Activated naive CD8-positive, alpha-beta T cell treated with anti-CD3 and anti-CD28 coated beads for 36 hours (primary cell): ENCODE data around the gene ABLIM2. TPM values are rescaled to one million over a fixed set of nuclear protein-coding genes. Genes with fewer than 3 reads are reported as not detected.
"Not testable (repeated sequence)": the region's sequence is repeated elsewhere in the genome, so short reads cannot be mapped to it uniquely, and the experiment has no call there.

Source experiments
- DNase-seq: peaks from one replicate; pipeline ENCODE4 v3.0.0; 2021
- H3K27ac Mint-ChIP-seq: one replicate; pipeline ENCODE4 v1.8.0; 2022; ENCODE audit warnings: mild to moderate bottlenecking, moderate library complexity, mixed read lengths
- H3K27me3 Mint-ChIP-seq: one replicate; pipeline ENCODE4 v1.8.0; 2022; ENCODE audit warnings: mild to moderate bottlenecking, mixed read lengths
- H3K36me3 Mint-ChIP-seq: one replicate; pipeline ENCODE4 v1.8.0; 2021; ENCODE audit warnings: mild to moderate bottlenecking, mixed read lengths
- H3K4me1 Mint-ChIP-seq: one replicate; pipeline ENCODE4 v1.8.0; 2021; ENCODE audit warnings: mixed read lengths
- H3K4me3 Mint-ChIP-seq: one replicate; pipeline ENCODE4 v1.8.0; 2022; ENCODE audit warnings: mild to moderate bottlenecking, moderate library complexity, mixed read lengths
- H3K9me3 Mint-ChIP-seq: one replicate; pipeline ENCODE4 v1.8.0; 2022; ENCODE audit warnings: mixed read lengths
- total RNA-seq, 2 experiments: library from RNA; stranded (reverse); gene quantifications; one replicate each; pipeline ENCODE4 v1.2.3, GENCODE V29; 2021

The ABLIM2 gene
- total RNA-seq, 2 experiments from 2014 or later = 0.41 to 0.62 TPM

- Mint-ChIP-seq H3K27me3 (peaks cover 14% of the 10 kb centered on the region), H3K4me1 (no peaks in the 10 kb centered on the region), H3K36me3 (no peaks in the 10 kb centered on the region), H3K27ac (no peak overlapping the region), H3K9me3 (no peaks in the 10 kb centered on the region), H3K4me3 (no peak overlapping the region)
- DNase-seq = no peak
Observed at GRCh38 chr4:8148159-8148558, 10.5 kb downstream of the ABLIM2 start.

GRCh38 chr4:8147231-8147970 lies 11.2 kb downstream of the ABLIM2 start:
- no peak for DNase-seq
- H3K27me3 Mint-ChIP-seq = peaks cover 14% of the 10 kb centered on the region
- H3K4me1 Mint-ChIP-seq = no peaks in the 10 kb centered on the region
- H3K36me3 Mint-ChIP-seq = no peaks in the 10 kb centered on the region
- H3K9me3 Mint-ChIP-seq = no peaks in the 10 kb centered on the region
- H3K27ac Mint-ChIP-seq = no peak overlapping the region
- H3K4me3 Mint-ChIP-seq = no peak overlapping the region

GRCh38 chr4:8146157-8146556 lies 12.5 kb downstream of the ABLIM2 start:
- Mint-ChIP-seq H3K4me3 (no peak overlapping the region), H3K9me3 (no peaks in the 10 kb centered on the region)

GRCh38 chr4:8144359-8144758 lies 14.3 kb downstream of the ABLIM2 start:
- Mint-ChIP-seq H3K27me3 (peaks cover 14% of the 10 kb centered on the region), H3K27ac (no peak overlapping the region), H3K9me3 (peaks cover 4% of the 10 kb centered on the region), H3K4me1 (no peaks in the 10 kb centered on the region), H3K4me3 (no peak overlapping the region), H3K36me3 (no peaks in the 10 kb centered on the region)
- no peak for DNase-seq

More at GRCh38 chr4:8146157-8146556, 12.5 kb downstream of the ABLIM2 start:
- peaks cover 14% of the 10 kb centered on the region for H3K27me3 Mint-ChIP-seq
- H3K4me1 Mint-ChIP-seq = no peaks in the 10 kb centered on the region
- H3K27ac Mint-ChIP-seq = no peak overlapping the region
- DNase-seq = no peak
- no peaks in the 10 kb centered on the region for H3K36me3 Mint-ChIP-seq

GRCh38 chr4:8143392-8144140 lies 15.0 kb downstream of the ABLIM2 start:
- Mint-ChIP-seq H3K27ac (no peak overlapping the region), H3K27me3 (peaks cover 14% of the 10 kb centered on the region), H3K4me1 (no peaks in the 10 kb centered on the region), H3K36me3 (no peaks in the 10 kb centered on the region), H3K4me3 (no peak overlapping the region), H3K9me3 (peaks cover 5% of the 10 kb centered on the region)
- DNase-seq = no peak

GRCh38 chr4:8142556-8142955 lies 16.1 kb downstream of the ABLIM2 start:
- no peak for DNase-seq
- peaks cover 14% of the 10 kb centered on the region for H3K27me3 Mint-ChIP-seq
- no peak overlapping the region for H3K4me3 Mint-ChIP-seq
- no peaks in the 10 kb centered on the region for H3K36me3 Mint-ChIP-seq
- no peak overlapping the region for H3K27ac Mint-ChIP-seq
- no peaks in the 10 kb centered on the region for H3K4me1 Mint-ChIP-seq
- H3K9me3 Mint-ChIP-seq = peaks cover 8% of the 10 kb centered on the region

GRCh38 chr4:8141935-8142334 lies 16.7 kb downstream of the ABLIM2 start:
- H3K4me3 Mint-ChIP-seq = no peak overlapping the region
- H3K27ac Mint-ChIP-seq = no peak overlapping the region
- no peaks in the 10 kb centered on the region for H3K36me3 Mint-ChIP-seq
- peaks cover 14% of the 10 kb centered on the region for H3K27me3 Mint-ChIP-seq
- H3K9me3 Mint-ChIP-seq = peaks cover 8% of the 10 kb centered on the region
- no peaks in the 10 kb centered on the region for H3K4me1 Mint-ChIP-seq
- DNase-seq = no peak

GRCh38 chr4:8140915-8141314 lies 17.7 kb downstream of the ABLIM2 start:
- H3K27ac Mint-ChIP-seq = no peak overlapping the region
- no peak overlapping the region for H3K4me3 Mint-ChIP-seq
- DNase-seq = no peak
- no peaks in the 10 kb centered on the region for H3K4me1 Mint-ChIP-seq
- H3K36me3 Mint-ChIP-seq = no peaks in the 10 kb centered on the region
- peaks cover 8% of the 10 kb centered on the region for H3K9me3 Mint-ChIP-seq
- H3K27me3 Mint-ChIP-seq = peaks cover 14% of the 10 kb centered on the region

- peaks cover 10% of the 10 kb centered on the region for H3K27me3 Mint-ChIP-seq
- not testable (repeated sequence) for H3K27ac Mint-ChIP-seq, H3K4me1 Mint-ChIP-seq, H3K36me3 Mint-ChIP-seq, DNase-seq, H3K9me3 Mint-ChIP-seq, H3K4me3 Mint-ChIP-seq
Observed at GRCh38 chr4:8139726-8140125, 18.9 kb downstream of the ABLIM2 start.

- DNase-seq = no peak
- Mint-ChIP-seq H3K9me3 (peaks cover 8% of the 10 kb centered on the region), H3K27me3 (no peaks in the 10 kb centered on the region), H3K36me3 (no peaks in the 10 kb centered on the region), H3K27ac (no peak overlapping the region), H3K4me1 (no peaks in the 10 kb centered on the region), H3K4me3 (no peak overlapping the region)
Observed at GRCh38 chr4:8136972-8137710, 21.5 kb downstream of the ABLIM2 start.

- no peaks in the 10 kb centered on the region for H3K4me1 Mint-ChIP-seq
Observed at GRCh38 chr4:8136529-8136928, 22.1 kb downstream of the ABLIM2 start.

GRCh38 chr4:8135666-8136065 lies 22.9 kb downstream of the ABLIM2 start:
- Mint-ChIP-seq H3K4me3 (no peak overlapping the region), H3K27ac (no peak overlapping the region), H3K36me3 (no peaks in the 10 kb centered on the region)

More at GRCh38 chr4:8136529-8136928, 22.1 kb downstream of the ABLIM2 start:
- Mint-ChIP-seq H3K27me3 (no peaks in the 10 kb centered on the region), H3K36me3 (no peaks in the 10 kb centered on the region), H3K4me3 (no peak overlapping the region), H3K9me3 (peaks cover 8% of the 10 kb centered on the region), H3K27ac (no peak overlapping the region)
- DNase-seq = no peak

GRCh38 chr4:8133897-8134563 lies 24.6 kb downstream of the ABLIM2 start:
- peaks cover 4% of the 10 kb centered on the region for H3K9me3 Mint-ChIP-seq
- peaks cover 2% of the 10 kb centered on the region for H3K4me1 Mint-ChIP-seq
- no peak overlapping the region for H3K27ac Mint-ChIP-seq
- no peaks in the 10 kb centered on the region for H3K27me3 Mint-ChIP-seq
- no peak for DNase-seq
- no peak overlapping the region for H3K4me3 Mint-ChIP-seq
- H3K36me3 Mint-ChIP-seq = no peaks in the 10 kb centered on the region

More at GRCh38 chr4:8135666-8136065, 22.9 kb downstream of the ABLIM2 start:
- DNase-seq = no peak
- Mint-ChIP-seq H3K9me3 (peaks cover 8% of the 10 kb centered on the region), H3K27me3 (no peaks in the 10 kb centered on the region), H3K4me1 (no peaks in the 10 kb centered on the region)

- Mint-ChIP-seq H3K36me3 (no peaks in the 10 kb centered on the region), H3K9me3 (no peaks in the 10 kb centered on the region), H3K27me3 (no peaks in the 10 kb centered on the region), H3K4me1 (peaks cover 2% of the 10 kb centered on the region), H3K27ac (no peak overlapping the region), H3K4me3 (no peak overlapping the region)
- DNase-seq = no peak
Observed at GRCh38 chr4:8132947-8133705, 25.5 kb downstream of the ABLIM2 start.
